Esophagus squamous epithelium (tissue), 5 donors: ENCODE measurements around the gene MCM5. TPM values are rescaled to one million over a fixed set of nuclear protein-coding genes. Genes with fewer than 3 reads are reported as not detected.

ENCODE experiments used
- DNase-seq: peaks from one replicate; lab custom pipeline; 2025; lab: John Stamatoyannopoulos, UW
- H3K27ac ChIP-seq, 4 donors: fragments of 200-600 bp; sonication (generic); one replicate each; pipeline ENCODE4 v1.5.1; 2016 to 2019; ENCODE audit warnings: mild to moderate bottlenecking in 1 of 4
- H3K27me3 ChIP-seq, 4 donors: fragments of 200-600 bp; sonication (generic); 1 replicate in 3 of 4; 2 replicates in 1 of 4; pipeline versions ENCODE4 v1.5.1 to v1.6.0; 2017 to 2021; ENCODE audit warnings: antibody characterized with exemption in 1 of 4
- H3K36me3 ChIP-seq, 3 donors: fragments of 200-600 bp; sonication (generic); one replicate each; pipeline ENCODE4 v1.5.1; 2016 to 2019
- H3K4me1 ChIP-seq, 3 donors: fragments of 200-600 bp; sonication (generic); one replicate each; pipeline ENCODE4 v1.5.1; 2017 to 2019
- H3K4me3 ChIP-seq, 4 donors: fragments of 200-600 bp; sonication (generic); 1 replicate in 3 of 4; 2 replicates in 1 of 4; pipeline ENCODE4 v1.5.1; 2016 to 2019; ENCODE audit warnings: mild to moderate bottlenecking in 2 of 4, moderate library complexity in 1 of 4
- H3K9me3 ChIP-seq, 3 donors: fragments of 200-600 bp; sonication (generic); one replicate each; pipeline ENCODE4 v1.5.1; 2016 to 2019
- POLR2A ChIP-seq, 4 donors: fragments of 450-650 bp; IDR thresholded peaks; one replicate each; pipeline ENCODE4 v1.6.1; 2017; ENCODE audit warnings: antibody characterized with exemption in 4 of 4, mild to moderate bottlenecking in 4 of 4, moderate library complexity in 3 of 4
- WGBS, 2 donors: methylation state at CpG; one replicate each; pipeline ENCODE4 v1.1.5; 2018; 5-methylcytosine and 5-hydroxymethylcytosine counted together
- intact Hi-C: fragments of 100-400 bp; cut with DNase I; formaldehyde crosslinking; loops from one replicate; pipeline ENCODE4 v1.15.0; 2022
- total RNA-seq, 4 donors: library from RNA; depleted of rRNA; stranded (reverse); fragments of >200 nt; gene quantifications; one replicate each; pipeline ENCODE4 v1.1.0, GENCODE V29; 2016
- TF ChIP-seq, protein P1 (sequence below), 6 experiments: fragments of 450-650 bp in 4 of 6; fragments of 200-600 bp in 2 of 6; sonication (generic) in 2 of 6; IDR thresholded peaks; one replicate each; pipeline ENCODE4 v1.5.1; 2016 to 2019; ENCODE audit warnings: antibody characterized with exemption in 6 of 6, mild to moderate bottlenecking in 4 of 6, moderate library complexity in 4 of 6
- donor health status: DM: yes; HTN: yes; CAD: no.

MCM5 gene
- total RNA-seq, 4 donors from 2014 or later = 23.1 to 48.1 (median 34.6) TPM

DNA sequence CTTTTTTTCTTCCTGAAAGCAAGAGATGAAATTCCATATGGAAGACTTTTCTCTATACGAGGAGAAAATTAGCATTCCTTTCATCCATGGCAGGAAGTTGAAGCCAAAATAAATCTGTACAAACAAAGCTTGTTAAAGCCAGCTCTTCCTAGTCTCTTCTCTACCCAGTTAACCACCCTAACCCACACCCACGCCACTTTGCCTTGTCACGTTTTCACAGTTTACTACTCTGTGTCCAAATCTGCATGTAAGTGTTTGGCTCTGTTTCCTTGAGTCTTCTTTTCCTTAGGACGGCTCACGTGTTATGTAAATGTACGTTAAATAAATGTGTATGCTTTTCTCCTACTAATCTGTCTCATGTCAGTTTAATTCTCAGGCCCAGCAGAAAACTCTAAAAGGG lies 26.2 kb upstream of the MCM5 start:
- H3K27me3 ChIP-seq = no peaks in the 10 kb centered on the region
- H3K27ac ChIP-seq = no peak overlapping the region
- no peak for TF ChIP-seq POLR2A (IDR thresholded peaks at IDR 0.05)
- TF ChIP-seq, protein P1, sequence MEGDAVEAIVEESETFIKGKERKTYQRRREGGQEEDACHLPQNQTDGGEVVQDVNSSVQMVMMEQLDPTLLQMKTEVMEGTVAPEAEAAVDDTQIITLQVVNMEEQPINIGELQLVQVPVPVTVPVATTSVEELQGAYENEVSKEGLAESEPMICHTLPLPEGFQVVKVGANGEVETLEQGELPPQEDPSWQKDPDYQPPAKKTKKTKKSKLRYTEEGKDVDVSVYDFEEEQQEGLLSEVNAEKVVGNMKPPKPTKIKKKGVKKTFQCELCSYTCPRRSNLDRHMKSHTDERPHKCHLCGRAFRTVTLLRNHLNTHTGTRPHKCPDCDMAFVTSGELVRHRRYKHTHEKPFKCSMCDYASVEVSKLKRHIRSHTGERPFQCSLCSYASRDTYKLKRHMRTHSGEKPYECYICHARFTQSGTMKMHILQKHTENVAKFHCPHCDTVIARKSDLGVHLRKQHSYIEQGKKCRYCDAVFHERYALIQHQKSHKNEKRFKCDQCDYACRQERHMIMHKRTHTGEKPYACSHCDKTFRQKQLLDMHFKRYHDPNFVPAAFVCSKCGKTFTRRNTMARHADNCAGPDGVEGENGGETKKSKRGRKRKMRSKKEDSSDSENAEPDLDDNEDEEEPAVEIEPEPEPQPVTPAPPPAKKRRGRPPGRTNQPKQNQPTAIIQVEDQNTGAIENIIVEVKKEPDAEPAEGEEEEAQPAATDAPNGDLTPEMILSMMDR (IDR thresholded peaks at IDR 0.05) = no peak
- no peaks in the 10 kb centered on the region for H3K36me3 ChIP-seq
- no peak overlapping the region for H3K4me3 ChIP-seq
- no peak for DNase-seq
- peaks cover 12 to 51% (median 19%) of the 10 kb centered on the region in 3 donors for H3K4me1 ChIP-seq
- 45 to 54% methylated on average over 6 of the region's 6 CpGs for WGBS, 2 donors
- intact Hi-C loops = no loop called here
- no peaks in the 10 kb centered on the region for H3K9me3 ChIP-seq

DNA sequence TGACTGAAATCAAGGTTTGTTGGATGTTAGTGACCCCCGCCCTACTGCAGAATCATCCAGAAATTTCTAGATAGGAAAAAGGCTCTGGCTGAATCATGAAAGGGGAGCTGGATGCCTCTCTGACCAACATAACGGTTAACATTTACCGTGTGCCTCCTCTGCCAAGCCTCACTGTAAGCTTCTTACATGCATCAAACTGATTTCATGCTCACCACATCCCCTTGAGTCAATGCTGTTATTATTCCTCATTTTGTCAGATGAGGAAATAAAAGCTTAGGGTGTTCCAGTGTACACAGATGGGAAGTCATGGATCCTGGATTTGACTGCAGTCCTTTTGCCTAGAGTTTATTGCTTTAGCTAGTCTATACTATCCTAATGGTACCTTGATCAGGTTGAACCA lies 24.9 kb upstream of the MCM5 start:
- H3K27me3 ChIP-seq = no peaks in the 10 kb centered on the region
- H3K4me3 ChIP-seq = no peak overlapping the region
- H3K27ac ChIP-seq = peak overlapping the region in 1 of 4 donors; percentile 8
- peaks cover 12 to 58% (median 20%) of the 10 kb centered on the region in 3 donors for H3K4me1 ChIP-seq
- TF ChIP-seq, protein P1 (IDR thresholded peaks at IDR 0.05) = no peak
- TF ChIP-seq POLR2A (IDR thresholded peaks at IDR 0.05) = no peak
- H3K9me3 ChIP-seq = no peaks in the 10 kb centered on the region
- intact Hi-C loops = no loop called here
- WGBS, 2 donors = 80 to 81% methylated on average over 3 of the region's 3 CpGs
- DNase-seq = no peak
- H3K36me3 ChIP-seq = no peaks in the 10 kb centered on the region

DNA sequence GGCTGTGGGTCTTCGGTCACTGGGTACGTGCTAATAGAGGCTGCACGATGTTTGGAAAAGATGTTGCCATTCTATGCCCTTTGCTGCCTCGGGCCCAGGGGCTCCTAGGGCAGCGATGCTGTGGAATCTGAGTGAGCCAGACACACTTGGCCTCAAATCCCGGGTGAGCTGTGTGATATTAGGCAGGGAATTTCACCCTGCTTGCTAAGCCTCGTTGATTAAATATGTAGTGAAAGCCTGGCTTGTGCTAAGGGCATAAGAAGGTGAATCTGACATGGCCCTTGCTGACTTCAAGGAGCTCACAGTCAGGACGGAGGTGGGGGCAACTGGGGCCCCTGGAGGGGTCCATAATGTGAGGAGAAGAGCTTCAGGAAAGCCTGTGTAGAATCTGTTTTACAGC lies 24.4 kb upstream of the MCM5 start:
- H3K36me3 ChIP-seq = no peaks in the 10 kb centered on the region
- H3K9me3 ChIP-seq = no peaks in the 10 kb centered on the region
- intact Hi-C loops = no loop called here
- 80 to 93% methylated on average over 1 to 4 of the region's 8 CpGs for WGBS, 2 donors
- no peaks in the 10 kb centered on the region for H3K27me3 ChIP-seq
- peaks cover 14 to 60% (median 25%) of the 10 kb centered on the region in 3 donors for H3K4me1 ChIP-seq
- peak overlapping the region in 1 of 4 donors; percentile 8 for H3K27ac ChIP-seq
- no peak for DNase-seq
- TF ChIP-seq, protein P1 (IDR thresholded peaks at IDR 0.05) = no peak
- TF ChIP-seq POLR2A (IDR thresholded peaks at IDR 0.05) = no peak
- H3K4me3 ChIP-seq = no peak overlapping the region

GRCh38 chr22:35376728-35377472 lies 23.0 kb upstream of the MCM5 start:
- peak overlapping the region in 1 of 4 donors; percentile 21 for H3K4me3 ChIP-seq
- peaks cover 18 to 65% (median 31%) of the 10 kb centered on the region in 3 donors for H3K4me1 ChIP-seq
- WGBS, 2 donors = 5 to 9% methylated on average over 11 to 12 of the region's 17 CpGs
- no peaks in the 10 kb centered on the region for H3K27me3 ChIP-seq
- intact Hi-C loops = no loop called here
- H3K27ac ChIP-seq = peak overlapping the region; percentile 46 to 83 (median 76)
- DNase-seq = peak; percentile 60
- TF ChIP-seq POLR2A (IDR thresholded peaks at IDR 0.05) = no peak
- TF ChIP-seq, protein P1 (IDR thresholded peaks at IDR 0.05) = no peak
- H3K9me3 ChIP-seq = no peaks in the 10 kb centered on the region
- no peaks in the 10 kb centered on the region for H3K36me3 ChIP-seq

- no peak for TF ChIP-seq POLR2A (IDR thresholded peaks at IDR 0.05)
- TF ChIP-seq, protein P1 (IDR thresholded peaks at IDR 0.05) = no peak
- intact Hi-C loops = no loop called here
- H3K27ac ChIP-seq = peak overlapping the region; percentile 46 to 83 (median 76)
- DNase-seq = no peak
- no peaks in the 10 kb centered on the region for H3K36me3 ChIP-seq
- WGBS, 2 donors = 65 to 69% methylated on average over 3 of the region's 3 CpGs
- no peak overlapping the region for H3K4me3 ChIP-seq
- peaks cover 13 to 64% (median 27%) of the 10 kb centered on the region in 3 donors for H3K4me1 ChIP-seq
- H3K27me3 ChIP-seq = no peaks in the 10 kb centered on the region
- H3K9me3 ChIP-seq = no peaks in the 10 kb centered on the region
Observed at GRCh38 chr22:35377735-35378134, 22.2 kb upstream of the MCM5 start.
